GM23338 (cell line): ENCODE results near the gene CLEC2D. TPM values are rescaled to one million over a fixed set of nuclear protein-coding genes. Genes with fewer than 3 reads are reported as not detected.

Experiments used
- ATAC-seq: fragments of 200-7000 bp; cut with Tn5 transposase; 3 replicates; pipeline ENCODE4 v1.9.1; 2020
- DNase-seq: peaks from one replicate; pipeline ENCODE4 v3.0.0-alpha.2; 2015; ENCODE audit warnings: low spot score
- H2AFZ ChIP-seq: fragments of 200-600 bp; sonication (generic); 2 replicates; pipeline ENCODE4 v1.8.0; 2016; ENCODE audit warnings: antibody characterized with exemption, mild to moderate bottlenecking, moderate library complexity
- H3F3A ChIP-seq: fragments of 200-600 bp; sonication (generic); replicated peaks from 2 replicates; pipeline ENCODE4 v1.8.0; 2017; ENCODE audit warnings: antibody characterized with exemption, mixed run types, low read depth
- H3K27ac ChIP-seq: fragments of 200-600 bp; sonication (generic); 2 replicates; pipeline ENCODE4 v1.6.1; 2016; ENCODE audit warnings: low read depth
- H3K27me3 ChIP-seq: fragments of 200-600 bp; sonication (generic); 2 replicates; pipeline ENCODE4 v1.8.0; 2016; ENCODE audit warnings: mild to moderate bottlenecking, mixed run types, moderate library complexity; ENCODE audit not compliant: insufficient read depth
- H3K36me3 ChIP-seq: fragments of 200-600 bp; sonication (generic); 2 replicates; pipeline ENCODE4 v1.8.0; 2016; ENCODE audit warnings: mild to moderate bottlenecking; ENCODE audit not compliant: insufficient read depth
- H3K4me1 ChIP-seq: fragments of 200-600 bp; sonication (generic); 2 replicates; pipeline ENCODE4 v1.8.0; 2016; ENCODE audit warnings: mild to moderate bottlenecking, moderate library complexity; ENCODE audit not compliant: insufficient read depth
- H3K4me2 ChIP-seq: fragments of 200-600 bp; sonication (generic); 2 replicates; pipeline ENCODE4 v1.7.1; 2017; ENCODE audit warnings: mixed run types
- H3K4me3 ChIP-seq: fragments of 200-600 bp; sonication (generic); 2 replicates; pipeline ENCODE4 v1.6.1; 2016; ENCODE audit warnings: mixed run types
- H3K79me2 ChIP-seq: fragments of 200-600 bp; sonication (generic); replicated peaks from 2 replicates; pipeline ENCODE4 v1.8.0; 2017; ENCODE audit warnings: mild to moderate bottlenecking; ENCODE audit not compliant: insufficient read depth
- H3K9me2 ChIP-seq: fragments of 200-600 bp; sonication (generic); 2 replicates; pipeline ENCODE4 v1.8.0; 2017; ENCODE audit not compliant: insufficient read depth
- H4K20me1 ChIP-seq: fragments of 200-600 bp; sonication (generic); replicated peaks from 2 replicates; pipeline ENCODE4 v1.8.0; 2017; ENCODE audit warnings: mild to moderate bottlenecking; ENCODE audit not compliant: insufficient read depth
- H3K27ac Mint-ChIP-seq: 2 replicates; pipeline ENCODE4 v1.8.0; 2020; ENCODE audit warnings: inconsistent platforms, mild to moderate bottlenecking, moderate library complexity, mixed read lengths
- H3K27me3 Mint-ChIP-seq: 3 replicates; pipeline ENCODE4 v1.8.0; 2022; ENCODE audit warnings: low read depth, mild to moderate bottlenecking, moderate library complexity, mixed read lengths, inconsistent platforms; ENCODE audit not compliant: insufficient read depth, poor library complexity
- H3K36me3 Mint-ChIP-seq: 3 replicates; pipeline ENCODE4 v1.8.0; 2021; ENCODE audit warnings: low read depth, mild to moderate bottlenecking, inconsistent platforms, moderate library complexity, mixed read lengths
- H3K4me1 Mint-ChIP-seq: 3 replicates; pipeline ENCODE4 v1.8.0; 2020; ENCODE audit warnings: mild to moderate bottlenecking, inconsistent platforms, mixed read lengths
- H3K4me3 Mint-ChIP-seq: 3 replicates; pipeline ENCODE4 v1.8.0; 2021; ENCODE audit warnings: moderate library complexity, mild to moderate bottlenecking, inconsistent platforms, mixed read lengths
- H3K9me3 Mint-ChIP-seq: 3 replicates; pipeline ENCODE4 v1.8.0; 2020; ENCODE audit warnings: moderate library complexity, mild to moderate bottlenecking, inconsistent platforms, mixed read lengths
- CREB1 ChIP-seq: fragments of 250-450 bp; sonication (Bioruptor Pico); IDR thresholded peaks from 2 replicates; pipeline ENCODE4 v1.5.0; 2020; ENCODE audit warnings: low read depth, mild to moderate bottlenecking, moderate library complexity
- EZH2 ChIP-seq: fragments of 200-600 bp; sonication (generic); IDR thresholded peaks from one replicate; pipeline ENCODE4 v1.8.0; 2017; ENCODE audit warnings: antibody characterized with exemption, mild to moderate bottlenecking, low read depth; ENCODE audit not compliant: unreplicated experiment
- EZH2phosphoT487 ChIP-seq: fragments of 200-600 bp; sonication (generic); IDR thresholded peaks from one replicate; pipeline ENCODE4 v1.8.1; 2018; ENCODE audit warnings: antibody characterized with exemption; ENCODE audit not compliant: unreplicated experiment
- JUNB ChIP-seq: IDR thresholded peaks from one replicate; pipeline ENCODE4 v1.6.1; 2016; ENCODE audit warnings: antibody characterized with exemption; ENCODE audit not compliant: unreplicated experiment
- NANOG ChIP-seq: IDR thresholded peaks from 2 replicates; pipeline ENCODE4 v1.6.1; 2016; ENCODE audit warnings: antibody characterized with exemption, borderline replicate concordance
- POLR2AphosphoS5 ChIP-seq: IDR thresholded peaks from 2 replicates; pipeline ENCODE4 v1.6.1; 2016; ENCODE audit warnings: antibody characterized with exemption, low read depth
- STAT1 ChIP-seq: IDR thresholded peaks from one replicate; pipeline ENCODE4 v1.6.1; 2016; ENCODE audit warnings: antibody characterized with exemption; ENCODE audit not compliant: unreplicated experiment
- ZNF114 ChIP-seq: fragments of 250-450 bp; sonication (Bioruptor Pico); IDR thresholded peaks from 2 replicates; pipeline ENCODE4 v1.5.0; 2020; ENCODE audit warnings: mild to moderate bottlenecking, moderate library complexity
- ZNF331 ChIP-seq: fragments of 250-450 bp; sonication (Bioruptor Pico); IDR thresholded peaks from 2 replicates; pipeline ENCODE4 v1.5.0; 2020; ENCODE audit warnings: low read depth, mild to moderate bottlenecking, moderate library complexity
- polyA plus RNA-seq: library from polyadenylated mRNA; unstranded; fragments of >200 nt; fragmentation: Nextera tagmentation; extraction: Ambion mirVana; gene quantifications from 2 replicates; pipeline ENCODE4 v1.2.1, GENCODE V29; 2016
- total RNA-seq: library from RNA; depleted of rRNA; stranded (reverse); fragments of >200 nt; shearing (Covaris generic); gene quantifications from 2 replicates; pipeline ENCODE4 v1.2.3, GENCODE V29; 2014
- TF ChIP-seq, protein P1 (sequence below): IDR thresholded peaks from 2 replicates; pipeline ENCODE4 v1.6.1; 2016; ENCODE audit warnings: antibody characterized with exemption
- TF ChIP-seq, protein P2 (sequence below), 2 experiments: fragments of 200-600 bp in 1 of 2; sonication (generic) in 1 of 2; conservative IDR thresholded peaks; 2 replicates each; pipeline versions ENCODE4 v1.5.1 to v1.6.1; 2016 to 2017; ENCODE audit warnings: antibody characterized with exemption in 2 of 2, low read depth in 2 of 2, mild to moderate bottlenecking in 2 of 2, moderate library complexity in 1 of 2
- TF ChIP-seq, protein P3 (sequence below): fragments of 250-450 bp; sonication (Bioruptor Pico); IDR thresholded peaks from 2 replicates; pipeline ENCODE4 v1.5.0; 2020; ENCODE audit warnings: mild to moderate bottlenecking, moderate library complexity
- TF ChIP-seq, protein P4 (sequence below): IDR thresholded peaks from one replicate; pipeline ENCODE4 v1.6.1; 2018; ENCODE audit warnings: antibody characterized with exemption; ENCODE audit not compliant: unreplicated experiment

CLEC2D gene
- total and polyA plus RNA-seq, 2 experiments from 2014 or later, result 6.9 to 7.1 TPM

DNA sequence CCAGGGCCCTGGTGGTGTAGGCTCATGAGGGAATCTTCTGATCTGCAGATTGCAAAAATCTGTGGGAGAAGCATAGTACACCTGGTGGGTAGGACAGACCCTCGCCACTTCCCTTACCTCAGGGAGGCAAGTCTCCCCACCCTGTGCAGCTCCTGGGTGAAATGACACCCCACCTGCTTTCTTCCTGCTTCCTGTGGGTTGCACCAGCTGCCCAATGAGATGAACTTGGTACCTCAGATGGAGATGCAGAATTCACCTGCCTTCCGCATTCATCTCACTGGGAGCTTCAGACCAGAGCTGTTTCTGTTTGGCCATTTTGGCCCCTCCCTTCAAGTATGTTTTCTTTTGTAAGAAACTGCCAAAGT, 4.7 kb downstream of the CLEC2D start:
- H3K4me1 Mint-ChIP-seq, result peaks cover 12% of the 10 kb centered on the region; the same call in 2 of the 3 replicates
- peaks cover 3% of the 10 kb centered on the region for H3K27me3 Mint-ChIP-seq
- no peaks in the 10 kb centered on the region; the same call in 1 of the 3 replicates for H3K36me3 Mint-ChIP-seq
- H3K27ac ChIP-seq, result no peak overlapping the region
- no peak overlapping the region for H3K4me2 ChIP-seq
- no peaks in the 10 kb centered on the region for H4K20me1 ChIP-seq
- no peaks in the 10 kb centered on the region for H3K9me2 ChIP-seq
- no peak overlapping the region for H3K4me3 Mint-ChIP-seq
- H3K4me1 ChIP-seq, result no peaks in the 10 kb centered on the region
- no peak overlapping the region for H3K27ac Mint-ChIP-seq
- no peak overlapping the region for H2AFZ ChIP-seq
- TF ChIP-seq EZH2phosphoT487, result no peak
- TF ChIP-seq ZNF114 (CRISPR knock-in tag), result no peak
- no peak for TF ChIP-seq CREB1 (CRISPR knock-in tag)
- TF ChIP-seq ZNF331 (CRISPR knock-in tag), result no peak
- TF ChIP-seq POLR2AphosphoS5, result no peak
- TF ChIP-seq, protein P1, sequence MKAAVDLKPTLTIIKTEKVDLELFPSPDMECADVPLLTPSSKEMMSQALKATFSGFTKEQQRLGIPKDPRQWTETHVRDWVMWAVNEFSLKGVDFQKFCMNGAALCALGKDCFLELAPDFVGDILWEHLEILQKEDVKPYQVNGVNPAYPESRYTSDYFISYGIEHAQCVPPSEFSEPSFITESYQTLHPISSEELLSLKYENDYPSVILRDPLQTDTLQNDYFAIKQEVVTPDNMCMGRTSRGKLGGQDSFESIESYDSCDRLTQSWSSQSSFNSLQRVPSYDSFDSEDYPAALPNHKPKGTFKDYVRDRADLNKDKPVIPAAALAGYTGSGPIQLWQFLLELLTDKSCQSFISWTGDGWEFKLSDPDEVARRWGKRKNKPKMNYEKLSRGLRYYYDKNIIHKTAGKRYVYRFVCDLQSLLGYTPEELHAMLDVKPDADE, result no peak
- TF ChIP-seq, protein P2, sequence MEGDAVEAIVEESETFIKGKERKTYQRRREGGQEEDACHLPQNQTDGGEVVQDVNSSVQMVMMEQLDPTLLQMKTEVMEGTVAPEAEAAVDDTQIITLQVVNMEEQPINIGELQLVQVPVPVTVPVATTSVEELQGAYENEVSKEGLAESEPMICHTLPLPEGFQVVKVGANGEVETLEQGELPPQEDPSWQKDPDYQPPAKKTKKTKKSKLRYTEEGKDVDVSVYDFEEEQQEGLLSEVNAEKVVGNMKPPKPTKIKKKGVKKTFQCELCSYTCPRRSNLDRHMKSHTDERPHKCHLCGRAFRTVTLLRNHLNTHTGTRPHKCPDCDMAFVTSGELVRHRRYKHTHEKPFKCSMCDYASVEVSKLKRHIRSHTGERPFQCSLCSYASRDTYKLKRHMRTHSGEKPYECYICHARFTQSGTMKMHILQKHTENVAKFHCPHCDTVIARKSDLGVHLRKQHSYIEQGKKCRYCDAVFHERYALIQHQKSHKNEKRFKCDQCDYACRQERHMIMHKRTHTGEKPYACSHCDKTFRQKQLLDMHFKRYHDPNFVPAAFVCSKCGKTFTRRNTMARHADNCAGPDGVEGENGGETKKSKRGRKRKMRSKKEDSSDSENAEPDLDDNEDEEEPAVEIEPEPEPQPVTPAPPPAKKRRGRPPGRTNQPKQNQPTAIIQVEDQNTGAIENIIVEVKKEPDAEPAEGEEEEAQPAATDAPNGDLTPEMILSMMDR (conservative IDR thresholded peaks at IDR 0.05; ENCODE audit: low read depth in 2 of 2), result no peak
- TF ChIP-seq, protein P3, sequence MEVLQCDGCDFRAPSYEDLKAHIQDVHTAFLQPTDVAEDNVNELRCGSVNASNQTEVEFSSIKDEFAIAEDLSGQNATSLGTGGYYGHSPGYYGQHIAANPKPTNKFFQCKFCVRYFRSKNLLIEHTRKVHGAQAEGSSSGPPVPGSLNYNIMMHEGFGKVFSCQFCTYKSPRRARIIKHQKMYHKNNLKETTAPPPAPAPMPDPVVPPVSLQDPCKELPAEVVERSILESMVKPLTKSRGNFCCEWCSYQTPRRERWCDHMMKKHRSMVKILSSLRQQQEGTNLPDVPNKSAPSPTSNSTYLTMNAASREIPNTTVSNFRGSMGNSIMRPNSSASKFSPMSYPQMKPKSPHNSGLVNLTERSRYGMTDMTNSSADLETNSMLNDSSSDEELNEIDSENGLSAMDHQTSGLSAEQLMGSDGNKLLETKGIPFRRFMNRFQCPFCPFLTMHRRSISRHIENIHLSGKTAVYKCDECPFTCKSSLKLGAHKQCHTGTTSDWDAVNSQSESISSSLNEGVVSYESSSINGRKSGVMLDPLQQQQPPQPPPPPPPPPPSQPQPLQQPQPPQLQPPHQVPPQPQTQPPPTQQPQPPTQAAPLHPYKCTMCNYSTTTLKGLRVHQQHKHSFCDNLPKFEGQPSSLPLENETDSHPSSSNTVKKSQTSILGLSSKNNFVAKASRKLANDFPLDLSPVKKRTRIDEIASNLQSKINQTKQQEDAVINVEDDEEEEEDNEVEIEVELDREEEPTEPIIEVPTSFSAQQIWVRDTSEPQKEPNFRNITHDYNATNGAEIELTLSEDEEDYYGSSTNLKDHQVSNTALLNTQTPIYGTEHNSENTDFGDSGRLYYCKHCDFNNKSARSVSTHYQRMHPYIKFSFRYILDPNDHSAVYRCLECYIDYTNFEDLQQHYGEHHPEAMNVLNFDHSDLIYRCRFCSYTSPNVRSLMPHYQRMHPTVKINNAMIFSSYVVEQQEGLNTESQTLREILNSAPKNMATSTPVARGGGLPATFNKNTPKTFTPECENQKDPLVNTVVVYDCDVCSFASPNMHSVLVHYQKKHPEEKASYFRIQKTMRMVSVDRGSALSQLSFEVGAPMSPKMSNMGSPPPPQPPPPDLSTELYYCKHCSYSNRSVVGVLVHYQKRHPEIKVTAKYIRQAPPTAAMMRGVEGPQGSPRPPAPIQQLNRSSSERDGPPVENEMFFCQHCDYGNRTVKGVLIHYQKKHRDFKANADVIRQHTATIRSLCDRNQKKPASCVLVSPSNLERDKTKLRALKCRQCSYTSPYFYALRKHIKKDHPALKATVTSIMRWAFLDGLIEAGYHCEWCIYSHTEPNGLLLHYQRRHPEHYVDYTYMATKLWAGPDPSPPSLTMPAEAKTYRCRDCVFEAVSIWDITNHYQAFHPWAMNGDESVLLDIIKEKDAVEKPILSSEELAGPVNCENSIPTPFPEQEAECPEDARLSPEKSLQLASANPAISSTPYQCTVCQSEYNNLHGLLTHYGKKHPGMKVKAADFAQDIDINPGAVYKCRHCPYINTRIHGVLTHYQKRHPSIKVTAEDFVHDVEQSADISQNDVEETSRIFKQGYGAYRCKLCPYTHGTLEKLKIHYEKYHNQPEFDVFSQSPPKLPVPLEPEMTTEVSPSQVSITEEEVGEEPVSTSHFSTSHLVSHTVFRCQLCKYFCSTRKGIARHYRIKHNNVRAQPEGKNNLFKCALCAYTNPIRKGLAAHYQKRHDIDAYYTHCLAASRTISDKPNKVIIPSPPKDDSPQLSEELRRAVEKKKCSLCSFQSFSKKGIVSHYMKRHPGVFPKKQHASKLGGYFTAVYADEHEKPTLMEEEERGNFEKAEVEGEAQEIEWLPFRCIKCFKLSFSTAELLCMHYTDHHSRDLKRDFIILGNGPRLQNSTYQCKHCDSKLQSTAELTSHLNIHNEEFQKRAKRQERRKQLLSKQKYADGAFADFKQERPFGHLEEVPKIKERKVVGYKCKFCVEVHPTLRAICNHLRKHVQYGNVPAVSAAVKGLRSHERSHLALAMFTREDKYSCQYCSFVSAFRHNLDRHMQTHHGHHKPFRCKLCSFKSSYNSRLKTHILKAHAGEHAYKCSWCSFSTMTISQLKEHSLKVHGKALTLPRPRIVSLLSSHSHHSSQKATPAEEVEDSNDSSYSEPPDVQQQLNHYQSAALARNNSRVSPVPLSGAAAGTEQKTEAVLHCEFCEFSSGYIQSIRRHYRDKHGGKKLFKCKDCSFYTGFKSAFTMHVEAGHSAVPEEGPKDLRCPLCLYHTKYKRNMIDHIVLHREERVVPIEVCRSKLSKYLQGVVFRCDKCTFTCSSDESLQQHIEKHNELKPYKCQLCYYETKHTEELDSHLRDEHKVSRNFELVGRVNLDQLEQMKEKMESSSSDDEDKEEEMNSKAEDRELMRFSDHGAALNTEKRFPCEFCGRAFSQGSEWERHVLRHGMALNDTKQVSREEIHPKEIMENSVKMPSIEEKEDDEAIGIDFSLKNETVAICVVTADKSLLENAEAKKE (CRISPR knock-in tag), result no peak
- no peak for TF ChIP-seq NANOG
- no peak for TF ChIP-seq EZH2
- TF ChIP-seq JUNB, result no peak
- TF ChIP-seq, protein P4, sequence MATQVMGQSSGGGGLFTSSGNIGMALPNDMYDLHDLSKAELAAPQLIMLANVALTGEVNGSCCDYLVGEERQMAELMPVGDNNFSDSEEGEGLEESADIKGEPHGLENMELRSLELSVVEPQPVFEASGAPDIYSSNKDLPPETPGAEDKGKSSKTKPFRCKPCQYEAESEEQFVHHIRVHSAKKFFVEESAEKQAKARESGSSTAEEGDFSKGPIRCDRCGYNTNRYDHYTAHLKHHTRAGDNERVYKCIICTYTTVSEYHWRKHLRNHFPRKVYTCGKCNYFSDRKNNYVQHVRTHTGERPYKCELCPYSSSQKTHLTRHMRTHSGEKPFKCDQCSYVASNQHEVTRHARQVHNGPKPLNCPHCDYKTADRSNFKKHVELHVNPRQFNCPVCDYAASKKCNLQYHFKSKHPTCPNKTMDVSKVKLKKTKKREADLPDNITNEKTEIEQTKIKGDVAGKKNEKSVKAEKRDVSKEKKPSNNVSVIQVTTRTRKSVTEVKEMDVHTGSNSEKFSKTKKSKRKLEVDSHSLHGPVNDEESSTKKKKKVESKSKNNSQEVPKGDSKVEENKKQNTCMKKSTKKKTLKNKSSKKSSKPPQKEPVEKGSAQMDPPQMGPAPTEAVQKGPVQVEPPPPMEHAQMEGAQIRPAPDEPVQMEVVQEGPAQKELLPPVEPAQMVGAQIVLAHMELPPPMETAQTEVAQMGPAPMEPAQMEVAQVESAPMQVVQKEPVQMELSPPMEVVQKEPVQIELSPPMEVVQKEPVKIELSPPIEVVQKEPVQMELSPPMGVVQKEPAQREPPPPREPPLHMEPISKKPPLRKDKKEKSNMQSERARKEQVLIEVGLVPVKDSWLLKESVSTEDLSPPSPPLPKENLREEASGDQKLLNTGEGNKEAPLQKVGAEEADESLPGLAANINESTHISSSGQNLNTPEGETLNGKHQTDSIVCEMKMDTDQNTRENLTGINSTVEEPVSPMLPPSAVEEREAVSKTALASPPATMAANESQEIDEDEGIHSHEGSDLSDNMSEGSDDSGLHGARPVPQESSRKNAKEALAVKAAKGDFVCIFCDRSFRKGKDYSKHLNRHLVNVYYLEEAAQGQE, result no peak
- no peak for TF ChIP-seq STAT1
- DNase-seq (no peak), ATAC-seq (no peak)
- H3K9me3 Mint-ChIP-seq, result no peaks in the 10 kb centered on the region
- H3K27me3 ChIP-seq, result no peaks in the 10 kb centered on the region
- H3K36me3 ChIP-seq, result no peaks in the 10 kb centered on the region
- no peaks in the 10 kb centered on the region for H3F3A ChIP-seq
- H3K4me3 ChIP-seq, result no peak overlapping the region
- H3K79me2 ChIP-seq, result no peaks in the 10 kb centered on the region
